Activated CD4-positive, alpha-beta T cell treated with anti-CD3 and anti-CD28 coated beads, Interleukin-2, amount 50 U/mL, for 24 hours (primary cell): ENCODE measurements around the gene ENPP4.
A peak's percentile ranks its signal among the peaks of the same experiment; 100 is the strongest.
"Not testable (repeated sequence)": the region's sequence is repeated elsewhere in the genome, so short reads cannot be mapped to it uniquely, and the experiment has no call there.

ENCODE experiments used
- DNase-seq, 2 donors: peaks; one replicate each; pipeline ENCODE4 v3.0.0-alpha.2; 2020; ENCODE audit warnings: low read depth in 1 of 2, low spot score in 1 of 2

The ENPP4 gene, protein sequence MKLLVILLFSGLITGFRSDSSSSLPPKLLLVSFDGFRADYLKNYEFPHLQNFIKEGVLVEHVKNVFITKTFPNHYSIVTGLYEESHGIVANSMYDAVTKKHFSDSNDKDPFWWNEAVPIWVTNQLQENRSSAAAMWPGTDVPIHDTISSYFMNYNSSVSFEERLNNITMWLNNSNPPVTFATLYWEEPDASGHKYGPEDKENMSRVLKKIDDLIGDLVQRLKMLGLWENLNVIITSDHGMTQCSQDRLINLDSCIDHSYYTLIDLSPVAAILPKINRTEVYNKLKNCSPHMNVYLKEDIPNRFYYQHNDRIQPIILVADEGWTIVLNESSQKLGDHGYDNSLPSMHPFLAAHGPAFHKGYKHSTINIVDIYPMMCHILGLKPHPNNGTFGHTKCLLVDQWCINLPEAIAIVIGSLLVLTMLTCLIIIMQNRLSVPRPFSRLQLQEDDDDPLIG

DNA sequence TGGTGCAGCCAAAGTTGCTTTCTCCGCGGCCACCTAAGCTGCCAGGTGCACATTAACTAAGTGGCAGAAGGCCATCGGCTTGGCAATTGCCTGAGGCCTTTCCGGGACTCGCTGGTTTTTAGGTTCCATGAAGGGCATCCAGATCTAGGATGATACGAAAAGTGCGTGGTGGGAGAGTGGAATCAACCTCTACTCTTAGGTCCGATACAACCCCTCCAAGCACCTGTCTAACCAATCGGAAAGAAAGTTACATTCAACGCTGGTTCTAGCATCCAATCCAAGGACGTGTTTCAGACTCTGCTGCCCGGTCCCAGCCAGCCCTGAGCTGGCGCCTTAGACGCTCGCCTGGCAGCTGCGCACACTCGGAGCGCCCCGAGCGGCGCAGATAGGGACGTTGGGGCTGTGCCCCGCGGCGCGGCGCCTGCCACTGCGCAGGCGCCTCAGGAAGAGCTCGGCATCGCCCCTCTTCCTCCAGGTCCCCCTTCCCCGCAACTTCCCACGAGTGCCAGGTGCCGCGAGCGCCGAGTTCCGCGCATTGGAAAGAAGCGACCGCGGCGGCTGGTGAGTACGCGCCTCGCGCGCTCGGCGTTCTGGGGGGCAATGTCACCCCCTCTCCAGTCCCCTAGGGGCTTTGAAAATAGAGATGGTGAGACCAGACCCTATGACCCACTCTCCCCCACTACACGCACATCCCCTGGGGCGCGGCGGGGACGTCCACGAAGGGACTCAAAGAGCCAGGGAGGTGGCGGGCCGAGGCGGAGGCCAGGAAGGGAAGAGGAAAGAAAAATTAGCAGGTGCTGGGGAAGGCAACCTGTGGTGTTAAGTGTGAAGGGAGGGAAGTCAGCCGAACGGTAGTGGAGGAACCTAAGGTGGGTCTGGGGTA is at the start of gene ENPP4:
ENPP4 (plus strand) TSS at position 361 of the 883 bp plus-strand sequence. CDS start 9,595 bp downstream, outside the sequence.
- peak; percentile 82 to 89 for DNase-seq

DNA sequence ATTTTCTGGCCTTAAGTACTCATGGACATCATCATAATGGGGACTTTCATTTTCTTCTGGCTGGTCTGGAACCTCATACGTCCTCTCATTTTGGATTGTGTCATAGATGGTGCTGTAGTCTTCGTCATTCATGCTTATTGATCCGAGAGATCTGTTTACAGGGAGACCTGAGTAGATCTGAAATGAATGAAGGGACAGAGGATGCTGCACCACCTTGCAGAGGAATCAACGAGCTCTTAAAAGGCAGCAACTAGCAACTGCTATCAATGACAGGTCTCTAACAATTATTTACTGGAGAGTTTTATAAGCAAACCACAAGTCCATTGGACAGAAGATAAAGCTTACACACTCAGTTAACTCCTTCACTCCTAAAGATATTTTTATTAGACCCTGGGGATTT is 49.7 kb upstream of the ENPP4 start:
- no peak for DNase-seq

DNA sequence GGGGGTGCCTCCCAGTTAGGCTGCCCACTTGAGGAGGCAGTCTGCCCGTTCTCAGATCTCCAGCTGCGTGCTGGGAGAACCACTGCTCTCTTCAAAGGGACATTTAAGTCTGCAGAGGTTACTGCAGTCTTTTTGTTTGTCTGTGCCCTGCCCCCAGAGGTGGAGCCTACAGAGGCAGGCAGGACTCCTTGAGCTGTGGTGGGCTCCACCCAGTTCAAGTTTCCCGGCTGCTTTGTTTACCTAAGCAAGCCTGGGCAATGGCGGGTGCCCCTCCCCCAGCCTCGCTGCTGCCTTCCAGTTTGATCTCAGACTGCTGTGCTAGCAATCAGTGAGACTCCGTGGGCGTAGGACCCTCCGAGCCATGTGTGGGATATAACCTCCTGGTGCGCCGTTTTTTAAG is 44.1 kb upstream of the ENPP4 start:
- DNase-seq: not testable (repeated sequence)

DNA sequence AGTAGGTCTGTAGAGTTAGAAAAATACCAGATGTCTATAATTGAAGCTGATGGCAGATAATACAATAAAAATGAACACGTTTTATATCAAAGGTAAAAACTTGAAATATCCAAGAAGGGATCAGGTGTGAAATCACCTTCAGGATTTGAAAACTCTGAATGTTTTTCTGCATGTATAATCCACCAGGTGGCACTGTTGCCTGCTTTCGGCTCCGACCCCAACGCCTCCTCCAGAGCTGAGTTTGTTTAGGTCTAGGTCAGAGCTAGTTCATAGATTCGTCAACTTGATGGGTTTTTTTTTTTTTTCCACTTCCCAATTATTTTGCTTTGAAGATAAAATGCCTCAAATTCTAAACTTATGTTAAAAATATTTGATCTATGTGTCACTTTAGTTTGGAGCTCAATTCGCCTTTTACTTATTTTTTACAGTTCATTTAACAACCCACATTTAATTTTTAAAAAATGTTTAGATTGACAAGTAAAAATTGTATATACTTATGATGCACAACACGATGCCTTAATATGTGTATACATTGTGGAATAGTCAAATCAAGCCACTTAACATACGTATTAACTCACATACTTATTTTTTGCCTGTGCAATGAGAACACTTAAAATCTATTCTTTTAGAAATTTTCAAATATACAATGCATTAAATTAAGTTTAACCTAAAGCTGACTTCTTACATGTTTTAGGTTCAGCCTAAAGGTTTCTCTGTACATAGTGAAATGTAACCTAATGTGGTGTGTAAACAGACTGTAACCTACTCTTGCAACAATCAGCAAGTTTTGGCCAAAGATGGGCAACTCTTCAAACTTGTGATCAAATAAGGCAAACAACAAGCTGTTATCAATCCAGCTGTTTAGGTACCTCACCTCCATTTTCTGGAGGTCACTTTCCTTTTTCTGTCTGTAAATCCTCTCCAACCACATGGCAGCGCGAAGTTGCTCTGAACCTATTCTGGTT is 39.4 kb upstream of the ENPP4 start:
- DNase-seq: peak; percentile 11 to 45

DNA sequence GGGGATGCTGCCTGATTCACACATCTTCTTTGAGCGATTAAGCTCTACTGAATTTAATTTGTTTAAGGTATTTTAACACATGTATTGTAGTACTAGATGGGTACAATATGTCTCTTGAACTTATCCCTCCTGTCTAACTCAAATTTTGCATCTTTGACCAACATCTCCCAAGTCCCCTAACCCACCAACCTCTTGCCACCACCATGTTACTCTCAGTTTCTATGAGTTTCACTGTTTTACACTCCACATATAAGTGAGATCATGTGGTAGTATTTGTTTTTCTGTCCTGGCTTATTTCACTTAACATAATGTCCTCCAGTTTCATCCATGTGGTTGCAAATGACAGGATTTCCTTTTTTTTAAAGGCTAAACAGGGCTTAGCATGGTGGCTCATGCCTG is 38.7 kb upstream of the ENPP4 start:
- DNase-seq: no peak

DNA sequence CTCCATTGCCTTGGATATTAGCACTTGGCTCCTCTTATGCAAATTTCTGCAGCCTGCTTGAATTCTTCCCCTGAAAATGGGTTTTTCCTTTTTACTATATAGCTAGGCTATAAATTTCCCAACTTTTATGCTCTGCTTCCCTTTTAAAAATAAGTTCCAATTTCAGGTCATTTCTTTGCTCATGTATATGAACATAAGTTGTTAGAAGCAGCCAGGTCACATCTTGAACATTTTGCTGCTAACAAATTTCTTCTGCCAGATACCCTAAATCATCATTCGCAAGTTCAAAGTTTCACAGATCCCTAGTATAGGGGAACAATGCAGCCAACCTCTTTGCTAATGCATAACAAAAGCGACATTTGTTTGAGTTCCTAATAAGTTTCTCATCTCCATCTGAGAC is 34.5 kb upstream of the ENPP4 start:
- DNase-seq: no peak

DNA sequence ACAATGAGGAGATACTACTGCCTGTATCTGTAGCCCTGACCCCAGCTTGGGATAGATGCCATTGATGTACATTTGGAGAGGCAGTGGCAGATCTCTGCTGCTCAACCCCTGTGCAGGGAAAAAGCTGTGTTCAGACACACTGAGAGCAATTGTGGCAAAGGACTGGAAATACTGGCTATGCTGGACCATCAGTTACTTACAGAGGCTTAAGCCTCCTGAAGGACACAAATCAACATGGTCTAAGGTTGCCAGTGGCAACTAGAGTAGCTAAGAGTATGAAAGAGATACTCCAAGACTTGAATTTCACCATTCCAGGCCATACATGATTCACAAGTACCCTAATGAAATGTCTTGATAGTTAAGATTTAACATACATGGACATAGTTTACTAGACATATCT is 32.4 kb upstream of the ENPP4 start:
- DNase-seq: no peak

DNA sequence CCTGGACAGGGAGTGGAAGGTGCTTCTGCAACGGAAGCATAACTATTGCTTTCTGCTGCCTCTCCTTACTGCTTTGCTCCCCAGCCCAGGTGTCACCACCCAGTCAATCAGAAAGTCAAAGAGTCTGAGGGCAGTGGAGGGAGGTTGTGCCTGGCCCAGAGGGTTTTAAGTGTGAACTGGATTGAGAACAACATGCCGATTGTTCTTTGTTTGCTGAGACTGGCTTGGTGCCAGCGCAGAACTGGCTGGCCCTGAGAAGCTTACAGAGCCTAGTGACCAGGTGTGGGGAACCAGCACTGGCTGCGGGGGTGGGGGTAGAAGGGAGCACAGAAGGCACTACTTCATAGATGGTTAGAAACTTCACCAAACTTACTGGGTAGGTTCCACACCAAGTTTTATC is 31.1 kb upstream of the ENPP4 start:
- no peak for DNase-seq

DNA sequence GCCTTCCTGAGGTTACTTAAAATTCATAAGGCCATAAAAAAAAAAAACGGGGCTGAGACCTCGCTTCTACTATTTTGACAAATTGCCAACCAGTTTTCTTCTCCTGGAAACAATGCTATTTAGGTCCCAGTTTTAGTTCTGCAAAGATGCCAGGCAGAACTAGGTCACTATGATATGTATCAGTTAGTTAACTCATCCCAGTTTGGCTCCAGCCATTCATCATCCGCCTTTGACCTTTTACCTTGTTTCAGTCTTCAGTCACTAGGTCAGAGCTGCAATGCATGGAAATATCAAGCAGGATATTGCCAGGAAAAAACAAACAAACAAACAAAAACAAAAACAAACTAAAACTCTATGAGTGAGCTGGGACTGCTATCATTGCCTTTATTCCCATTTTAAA is 29.8 kb upstream of the ENPP4 start:
- no peak for DNase-seq

DNA sequence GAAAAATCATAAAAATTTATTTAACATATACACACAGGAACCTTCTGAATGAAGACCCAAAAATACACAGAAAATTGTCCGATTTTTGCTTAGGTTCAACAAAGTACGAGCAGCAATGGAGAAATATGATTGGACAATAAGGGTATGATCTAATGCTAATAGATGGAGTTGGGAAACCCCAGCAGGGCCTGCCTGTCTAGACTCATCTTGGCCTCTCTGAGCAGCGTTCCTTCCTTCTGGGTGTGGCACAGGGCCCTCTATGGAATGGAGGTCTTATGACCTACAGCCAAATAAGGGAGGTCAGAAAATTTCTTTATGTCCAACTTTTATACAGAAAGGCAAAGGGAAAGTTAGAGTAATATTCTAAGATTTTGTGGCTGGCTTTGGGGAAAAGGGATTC is 27.7 kb upstream of the ENPP4 start:
- no peak for DNase-seq

DNA sequence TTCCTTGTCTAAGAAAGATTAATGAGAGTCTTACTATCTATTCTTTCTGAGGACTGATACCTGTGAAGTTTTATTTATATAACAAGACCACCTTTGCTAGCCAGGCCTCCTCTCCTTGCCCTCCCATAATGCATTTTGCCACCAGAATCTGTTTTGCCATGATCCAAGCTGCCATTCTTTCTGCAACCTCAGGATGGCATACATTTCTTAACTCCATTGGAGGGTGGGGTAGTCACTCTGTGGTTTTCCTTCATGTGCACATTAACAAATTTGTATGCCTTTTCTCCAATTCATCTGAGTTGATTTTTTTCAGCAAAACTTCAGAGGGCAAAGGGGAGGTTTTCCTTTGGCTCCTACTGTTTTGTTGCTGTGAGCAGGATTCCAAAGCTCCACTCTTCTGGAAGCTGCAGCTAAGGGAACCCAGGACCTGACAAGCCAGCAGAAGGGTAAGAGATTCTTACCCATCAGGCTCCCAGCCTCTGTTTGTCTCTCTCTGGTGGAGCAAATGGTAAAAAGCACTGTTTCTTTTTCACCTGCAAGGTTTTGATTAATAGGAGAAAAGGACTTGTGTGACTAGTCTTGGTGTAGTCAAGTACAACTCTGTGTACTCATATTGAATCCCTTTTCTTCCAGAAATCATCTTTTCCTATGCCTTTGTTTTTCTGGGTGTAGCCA is 26.2 kb upstream of the ENPP4 start:
- no peak for DNase-seq

DNA sequence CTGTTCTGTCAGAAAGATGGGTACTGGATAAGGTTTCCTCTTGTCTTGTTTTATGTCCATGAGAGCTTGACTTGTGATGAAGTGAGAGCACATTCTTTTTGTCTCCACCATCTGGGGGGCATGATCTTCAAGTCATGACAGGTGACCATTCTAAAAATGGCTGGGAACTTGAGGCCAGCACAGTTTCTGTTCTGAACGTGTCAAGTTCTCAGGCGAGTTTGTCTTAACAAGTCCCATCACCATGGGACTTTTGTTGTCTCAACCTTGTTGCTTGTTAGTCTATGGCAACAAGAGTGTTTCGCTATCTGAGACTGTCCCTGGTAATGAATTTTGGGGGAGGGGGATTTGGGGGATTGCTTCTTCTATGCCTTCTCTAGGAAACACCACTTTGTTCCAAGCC is 25.6 kb upstream of the ENPP4 start:
- DNase-seq: no peak

DNA sequence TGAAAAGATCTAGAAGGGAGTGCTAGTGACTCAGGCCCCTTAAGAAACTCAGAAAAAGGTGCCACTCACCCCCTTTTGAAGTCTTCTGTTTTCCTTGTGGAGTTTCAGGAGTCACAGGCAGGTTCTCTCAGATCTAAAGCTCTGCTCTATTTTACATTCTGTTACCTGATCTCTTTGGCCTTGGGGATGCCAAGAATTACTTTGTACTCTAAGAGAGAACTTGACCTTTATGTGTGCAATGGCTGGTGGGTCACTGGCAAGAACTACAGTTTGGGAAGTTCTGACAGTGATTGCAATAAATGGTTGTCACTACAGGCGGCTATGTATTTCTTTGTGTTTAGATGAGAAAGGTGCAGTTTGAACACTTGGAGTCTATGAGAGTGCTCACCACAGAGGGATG is 24.2 kb upstream of the ENPP4 start:
- no peak for DNase-seq

DNA sequence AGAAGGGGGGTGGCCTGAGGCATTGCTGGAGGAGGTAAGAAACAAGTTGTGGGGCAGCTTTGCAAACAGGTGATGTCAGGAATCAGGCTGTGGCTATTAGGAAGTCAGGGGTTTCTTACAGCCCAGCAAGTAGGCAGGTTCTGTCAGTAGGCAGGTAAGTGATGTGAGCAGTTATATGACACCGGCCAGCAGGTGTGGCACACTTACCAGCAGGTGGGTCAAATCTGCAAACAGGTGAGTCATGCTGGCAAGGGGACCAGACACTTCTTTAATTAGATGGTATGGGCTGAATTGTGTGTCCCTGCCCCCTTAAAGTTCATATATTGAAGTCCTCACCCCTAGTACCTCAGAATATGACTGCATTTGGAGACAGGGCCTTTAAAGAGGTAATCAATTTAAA is 16.4 kb upstream of the ENPP4 start:
- no peak for DNase-seq

DNA sequence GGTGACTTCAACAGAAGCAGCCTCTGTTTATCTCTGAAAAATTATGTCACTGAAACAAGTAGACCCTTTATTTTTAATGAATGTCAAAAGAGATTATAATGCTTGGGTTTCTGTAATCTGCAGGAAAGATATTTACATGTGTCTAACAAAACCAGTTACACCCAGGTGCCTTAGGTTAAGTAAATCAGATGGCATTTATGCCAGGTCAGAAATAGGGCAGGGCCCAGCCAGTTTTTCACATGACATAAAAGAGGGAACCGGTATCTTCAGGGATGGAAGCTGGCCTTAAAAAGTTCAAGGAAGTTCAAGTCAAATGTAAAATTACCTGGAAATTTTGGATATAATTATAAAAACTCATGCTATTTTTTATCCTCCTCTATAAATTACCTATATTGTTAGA is 14.2 kb upstream of the ENPP4 start:
- no peak for DNase-seq

DNA sequence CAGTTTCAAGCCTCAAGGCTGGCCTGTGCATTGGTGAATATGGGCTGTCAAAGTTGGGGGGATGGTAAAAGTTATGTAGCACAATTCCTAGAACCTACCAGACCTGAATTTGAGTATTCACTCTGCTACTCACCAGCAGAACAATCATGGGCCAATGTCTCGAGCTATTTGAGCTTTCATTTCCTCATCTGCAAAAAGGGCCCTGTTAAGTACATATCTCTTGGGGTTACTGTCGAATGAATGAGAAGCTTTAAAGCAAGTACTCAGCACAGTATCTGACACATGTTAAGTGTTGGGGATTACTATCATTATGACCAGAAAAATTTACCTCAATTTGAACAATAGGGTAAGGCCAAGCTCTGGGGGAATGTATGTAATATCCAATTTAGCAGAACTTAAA is 13.5 kb upstream of the ENPP4 start:
- DNase-seq: no peak

DNA sequence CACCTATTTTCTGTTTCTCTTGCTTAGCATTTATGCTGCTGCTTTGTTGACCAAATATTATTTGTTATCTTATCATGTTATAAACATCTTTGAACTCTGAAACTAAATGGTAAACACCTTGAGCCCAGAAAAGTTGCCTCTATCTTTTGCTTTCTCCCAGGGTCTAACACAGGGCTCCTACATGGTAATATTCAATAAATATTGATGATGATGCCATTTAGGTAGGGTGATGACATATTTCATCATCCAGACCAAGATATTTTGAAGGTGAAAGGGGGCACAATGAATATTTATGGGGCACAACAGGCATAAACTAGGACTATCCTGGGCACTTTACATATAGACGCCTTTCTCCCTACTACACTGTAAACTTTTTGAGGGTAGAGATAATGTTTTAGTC is 11.6 kb upstream of the ENPP4 start:
- no peak for DNase-seq

DNA sequence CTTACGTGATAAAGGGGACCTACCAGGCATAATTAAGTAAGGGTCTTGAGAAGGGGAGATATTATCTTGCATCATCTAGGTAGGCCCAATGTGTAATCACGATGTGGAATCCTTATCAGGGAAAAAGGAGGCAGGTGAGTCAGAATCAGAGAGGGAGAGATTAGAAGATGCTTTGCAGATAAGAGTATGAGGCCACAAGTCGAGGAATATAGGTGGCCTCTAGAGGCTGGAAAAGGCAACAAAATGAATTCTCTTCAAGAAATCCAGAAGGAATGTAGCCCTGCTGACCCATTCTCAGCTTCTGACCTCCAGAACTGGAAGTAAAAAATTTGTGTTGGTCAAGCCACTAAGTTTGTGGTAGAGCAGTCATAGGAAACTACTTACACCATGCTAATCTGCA is 11.0 kb upstream of the ENPP4 start:
- DNase-seq: no peak

DNA sequence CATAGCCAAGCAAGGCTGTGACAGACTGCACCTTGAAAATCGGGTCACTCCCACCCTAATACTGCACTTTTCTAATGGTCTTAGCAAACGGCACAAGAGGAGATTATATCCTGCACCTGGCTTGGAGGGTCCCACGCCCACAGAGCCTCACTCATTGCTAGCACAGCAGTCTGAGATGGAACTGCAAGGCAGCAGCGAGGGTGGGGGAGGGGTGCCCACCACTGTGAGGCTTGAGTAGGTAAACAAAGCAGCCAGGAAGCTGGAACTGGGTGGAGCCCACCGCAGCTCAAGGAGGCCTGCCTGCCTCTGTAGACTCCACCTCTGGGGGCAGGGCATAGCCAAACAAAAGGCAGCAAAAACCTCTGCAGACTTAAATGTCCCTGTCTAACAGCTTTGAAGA is 10.1 kb upstream of the ENPP4 start:
- not testable (repeated sequence) for DNase-seq

DNA sequence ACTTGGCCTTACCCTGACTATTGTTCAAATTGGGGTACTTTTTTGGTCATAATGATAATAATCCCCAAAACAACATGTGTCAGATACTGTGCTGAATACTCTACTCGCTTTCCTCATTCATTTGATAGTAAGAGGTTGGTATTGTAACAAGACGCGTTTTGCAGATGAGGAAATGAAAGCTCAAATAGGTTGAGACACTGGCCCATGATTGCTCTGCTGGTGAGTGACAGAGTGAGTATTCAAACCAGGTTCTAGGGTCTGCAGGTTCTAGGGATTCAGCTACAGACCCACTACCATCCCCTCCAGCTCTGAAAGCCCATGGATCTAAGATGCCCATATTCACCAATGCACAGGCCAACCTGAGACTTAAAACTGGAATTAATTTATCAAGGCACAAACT is 1.3 kb upstream of the ENPP4 start:
- DNase-seq: no peak

DNA sequence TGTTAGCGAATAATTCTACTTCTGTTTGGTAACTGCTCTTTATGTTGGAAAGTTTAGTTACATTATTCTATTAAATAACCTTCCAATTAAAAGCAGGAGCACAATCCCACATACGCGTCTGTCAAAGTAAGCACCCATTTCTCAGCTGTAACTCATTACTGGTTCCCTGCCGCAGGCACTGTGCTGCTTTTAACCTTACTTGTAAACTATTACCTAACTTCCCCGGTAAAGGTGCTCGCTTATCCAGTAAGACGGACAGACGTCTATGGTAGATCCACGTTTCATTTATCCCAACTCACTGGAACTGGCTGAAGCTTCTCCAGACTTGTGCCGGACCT is 529 bp upstream of the ENPP4 start:
- DNase-seq: no peak
